Stimulated activated CD4-positive, alpha-beta T cell treated with anti-CD3 and anti-CD28 coated beads, TNF-alpha, amount 100 ng/mL, for 24 hours (primary cell): Measurements from ENCODE around the gene TRPV3.
A peak's percentile ranks its signal among the peaks of the same experiment; 100 is the strongest.

Experiments
- DNase-seq, 3 experiments: peaks; one replicate each; pipeline ENCODE4 v3.0.0-alpha.2; 2020; ENCODE audit warnings: low read depth in 3 of 3

The TRPV3 gene

DNA sequence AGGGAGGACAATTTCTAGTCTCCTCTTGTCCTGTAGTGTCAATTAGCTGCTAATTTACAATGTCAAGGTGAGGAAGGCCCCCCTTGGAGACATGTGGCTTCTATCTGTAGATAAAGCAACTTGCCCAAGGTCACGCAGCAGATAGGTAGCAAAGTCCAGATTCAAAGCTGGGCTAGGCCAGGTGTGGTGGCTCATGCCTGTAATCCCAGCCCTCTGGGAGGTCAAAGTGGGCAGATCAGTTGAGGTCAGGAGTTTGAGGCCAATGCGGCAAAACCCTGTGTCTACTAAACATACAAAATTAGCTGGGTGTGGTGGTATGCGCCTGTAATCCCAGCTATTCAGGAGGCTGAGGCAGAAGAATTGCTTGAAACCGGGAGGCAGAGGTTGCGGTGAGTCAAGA is 11.1 kb downstream of the TRPV3 start:
- no peak for DNase-seq

DNA sequence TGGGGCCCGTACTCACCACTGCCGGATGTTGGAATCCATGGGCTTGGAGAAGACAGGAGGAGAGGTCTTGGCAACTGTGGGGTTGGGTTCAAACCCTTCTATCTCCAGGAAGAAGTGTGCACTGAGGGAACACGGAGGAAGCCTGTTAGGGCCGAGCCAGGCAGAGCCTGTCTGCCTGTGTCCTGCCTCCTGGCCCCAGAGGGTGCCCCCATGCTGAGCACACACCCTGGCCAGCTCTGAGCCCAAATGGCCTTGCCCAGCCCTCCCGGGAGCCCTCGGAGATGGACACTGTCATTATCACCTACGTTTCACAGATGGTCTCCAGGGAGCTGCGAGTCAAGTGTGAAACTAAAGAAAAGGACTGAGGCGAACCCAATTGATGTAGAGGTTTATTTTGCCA is 12.5 kb downstream of the TRPV3 start:
- DNase-seq, result no peak

DNA sequence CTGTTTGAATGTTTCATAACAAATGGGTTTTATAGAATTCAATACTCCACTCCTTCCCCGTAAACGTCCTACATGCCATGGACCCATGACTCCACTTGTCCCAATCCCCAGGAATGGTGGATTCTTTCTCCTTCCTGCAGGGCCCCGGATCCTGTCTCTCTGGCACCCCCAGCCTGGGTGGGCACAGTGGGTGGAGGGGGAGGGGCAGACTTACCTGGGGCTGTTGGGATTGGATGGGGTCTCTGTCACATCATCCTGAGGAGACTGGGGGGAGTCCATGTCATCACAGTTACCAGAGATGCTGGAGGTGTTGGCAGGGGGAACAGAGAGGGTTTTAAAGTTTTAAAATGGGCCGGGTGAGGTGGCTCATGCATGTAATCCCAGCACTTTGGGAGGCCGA is 13.2 kb downstream of the TRPV3 start:
- DNase-seq, result no peak

DNA sequence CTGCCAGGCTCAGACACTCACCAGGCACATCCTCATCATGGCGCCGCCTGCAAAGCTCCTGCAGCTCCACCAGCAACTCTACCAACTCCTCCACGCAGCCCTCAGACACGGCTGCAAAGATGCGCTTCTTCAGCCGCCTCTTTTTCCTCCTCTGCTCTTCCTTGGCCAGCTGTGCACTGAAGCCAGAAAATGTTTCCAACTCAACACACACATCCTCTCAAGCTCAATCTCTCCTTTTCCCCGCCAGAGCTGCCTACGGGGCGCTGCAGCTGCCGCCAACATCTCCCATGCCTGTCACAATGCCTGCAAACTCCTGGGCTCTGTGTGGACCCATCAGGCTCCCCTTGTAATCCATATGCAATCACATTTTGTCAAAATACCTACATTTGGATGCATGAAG is 14.2 kb downstream of the TRPV3 start:
- DNase-seq, result no peak

DNA sequence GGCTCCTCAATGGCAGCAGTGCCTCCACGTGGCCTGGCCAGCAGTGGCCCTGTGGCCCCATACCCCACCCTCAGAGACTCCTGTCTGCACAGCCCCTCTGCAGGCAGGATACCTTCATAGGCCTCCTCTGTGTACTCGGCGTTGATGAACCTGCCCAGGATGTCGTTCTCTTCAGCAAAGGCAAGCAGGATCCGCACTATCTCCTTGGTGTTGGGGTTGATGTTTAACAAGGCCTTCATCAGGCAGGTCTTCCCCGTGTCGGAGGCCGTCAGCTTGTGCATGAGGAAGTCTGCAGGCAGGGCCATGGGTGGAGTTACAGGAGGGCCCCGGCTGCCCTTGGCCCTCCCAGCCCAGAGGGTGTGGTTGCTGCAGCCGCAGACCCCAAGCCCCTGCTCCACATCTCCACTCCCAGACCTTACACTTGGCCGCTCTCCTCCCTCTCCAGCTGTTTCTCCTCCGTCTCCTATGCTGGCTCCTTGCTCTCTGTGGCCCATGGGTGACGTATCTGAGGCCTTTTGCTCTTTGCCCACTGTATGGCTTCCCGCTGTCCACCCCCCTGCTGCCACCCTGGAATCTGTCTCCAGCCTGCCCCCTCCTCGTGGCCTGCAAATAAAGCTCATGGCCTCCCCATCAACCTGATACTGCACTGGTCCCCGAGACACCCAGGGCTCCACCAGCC is 15.1 kb downstream of the TRPV3 start:
- DNase-seq, result no peak

DNA sequence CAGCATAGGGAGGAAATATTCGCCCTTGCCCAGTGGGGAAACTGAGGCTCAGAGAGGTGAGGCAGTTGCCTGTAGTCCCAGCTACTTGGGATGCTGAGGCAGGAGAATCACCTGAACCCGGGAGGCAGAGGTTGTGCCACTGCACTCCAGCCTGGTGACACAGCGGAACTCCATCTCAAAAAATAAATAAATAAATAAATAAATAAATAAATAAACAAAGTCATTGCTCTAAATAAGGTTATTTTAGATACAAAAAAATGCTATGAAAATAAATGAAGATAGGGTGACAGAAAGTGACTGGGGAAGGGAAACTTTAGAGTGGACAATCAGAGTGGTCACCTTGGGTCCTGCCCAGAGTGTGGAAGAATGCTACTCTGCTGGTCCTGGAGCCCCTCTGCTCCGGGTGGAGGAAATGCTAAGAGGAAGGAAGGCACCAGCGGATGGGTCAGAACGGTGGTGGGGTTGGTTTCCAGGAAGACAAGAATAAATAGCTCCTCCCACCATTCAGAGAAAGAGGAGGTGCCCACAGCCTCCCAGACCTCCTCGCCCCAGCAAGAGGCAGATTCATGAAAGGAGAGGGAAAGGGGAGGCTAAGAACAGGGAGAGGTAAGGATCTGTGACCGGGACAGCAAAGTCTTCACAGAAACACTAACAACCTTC is 17.6 kb downstream of the TRPV3 start:
- no peak for DNase-seq

DNA sequence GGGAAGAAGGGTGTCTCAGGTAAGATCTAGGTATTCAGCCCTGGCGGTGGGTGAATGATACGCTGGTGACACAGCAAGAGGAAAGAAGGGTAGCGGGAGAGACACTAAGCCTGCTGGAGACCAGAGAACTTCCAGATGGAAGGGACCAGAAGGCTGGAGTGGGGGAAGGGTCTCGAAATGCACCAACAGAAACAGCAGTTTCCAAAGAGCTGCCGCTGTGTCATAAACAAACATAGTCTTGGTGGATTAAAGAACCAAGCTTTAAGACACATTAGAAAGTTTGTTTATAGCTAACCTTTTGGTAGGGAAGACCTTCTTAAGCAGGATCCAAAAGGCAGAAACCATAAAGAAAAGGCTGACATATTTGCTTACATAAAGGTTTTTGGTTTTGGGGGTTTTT is 20.9 kb downstream of the TRPV3 start:
- no peak for DNase-seq

DNA sequence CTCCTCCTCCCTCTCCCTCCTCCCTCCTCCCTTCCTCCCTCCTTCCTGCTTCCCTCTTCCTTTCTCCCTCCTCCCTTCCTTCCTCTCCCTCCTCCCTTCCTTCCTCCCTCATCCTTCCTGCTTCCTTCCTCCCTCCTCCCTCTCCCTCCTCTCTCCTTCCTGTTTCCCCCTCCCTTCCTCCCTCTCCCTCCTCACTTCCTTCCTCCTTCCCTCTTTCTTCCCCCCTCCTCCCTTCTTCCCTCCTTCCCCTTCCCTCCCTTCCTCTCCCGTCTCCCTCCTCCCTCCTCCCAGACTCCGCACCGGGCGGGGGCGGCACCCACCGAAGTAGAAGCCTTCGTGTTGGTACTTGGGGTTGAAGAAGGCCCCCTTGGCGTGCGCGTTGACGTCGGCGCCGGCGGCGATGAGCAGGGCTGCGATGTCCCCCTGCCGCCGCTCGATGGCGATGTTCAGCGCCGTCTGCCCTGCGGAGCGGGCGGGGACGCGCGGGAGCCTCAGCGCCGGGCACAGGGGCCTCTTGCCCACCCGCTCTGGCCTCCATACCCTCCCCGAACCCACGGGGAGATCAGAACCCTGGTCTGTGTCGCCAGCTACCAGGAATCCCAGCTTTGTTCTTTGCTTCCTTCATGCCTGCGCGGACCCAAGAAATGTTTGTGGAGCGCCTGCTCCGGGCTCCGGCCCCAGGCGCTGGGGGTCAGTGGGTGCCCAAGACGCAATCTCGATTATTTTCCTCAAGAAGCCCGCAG is 22.2 kb downstream of the TRPV3 start:
- DNase-seq, result peak; percentile 34 to 61 (median 36)

DNA sequence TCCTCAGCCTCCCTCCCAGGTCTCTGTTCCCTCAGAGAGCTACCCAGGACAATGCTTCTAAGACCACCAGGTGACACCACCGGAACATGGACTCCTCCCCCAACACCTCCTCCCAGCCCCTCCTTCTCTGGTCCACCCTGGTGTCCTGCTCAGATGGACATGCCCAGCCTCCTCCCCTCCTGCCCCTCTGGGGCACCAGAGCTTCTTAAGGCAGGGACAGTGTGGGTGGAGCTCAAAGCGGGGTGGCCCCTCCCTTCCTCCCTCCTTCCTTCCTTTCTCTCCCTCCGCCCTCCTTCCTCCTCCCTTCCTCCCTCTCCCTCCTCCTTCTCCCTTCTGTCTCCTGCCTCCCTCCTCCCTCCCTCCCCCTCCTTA is 22.7 kb downstream of the TRPV3 start:
- no peak for DNase-seq

DNA sequence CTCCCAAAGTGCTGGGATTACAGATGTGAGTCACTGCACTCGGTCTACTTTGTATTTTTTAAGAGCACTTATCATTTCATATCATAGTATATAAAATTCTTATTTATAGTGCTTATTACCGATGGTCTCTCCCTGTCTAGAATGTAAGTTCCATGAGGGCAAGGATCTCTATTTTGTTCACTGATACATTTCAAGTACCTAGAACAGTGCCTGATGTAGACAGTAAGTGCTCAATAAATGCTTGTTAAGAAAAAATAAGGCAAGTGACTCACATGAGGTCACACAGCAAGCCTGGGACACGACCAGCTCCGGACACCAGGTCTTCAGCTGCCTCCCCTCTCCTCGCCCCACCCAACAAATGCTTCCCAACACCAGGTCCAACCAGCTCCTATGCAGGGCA is 23.9 kb downstream of the TRPV3 start:
- DNase-seq, result no peak

DNA sequence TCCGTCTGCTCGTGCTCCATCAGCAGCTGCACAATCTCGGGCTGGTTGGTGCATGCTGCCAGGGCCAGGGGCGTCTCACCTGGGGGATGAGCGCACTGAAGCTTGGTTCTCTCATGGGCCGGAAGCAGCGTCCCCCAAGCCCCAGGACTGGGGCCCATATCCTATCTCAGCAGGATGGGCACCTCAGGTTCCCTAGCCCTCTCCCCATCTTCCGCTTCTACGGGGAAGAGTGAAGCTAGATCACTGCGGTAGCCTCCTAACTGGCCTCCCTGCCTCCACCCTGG is 24.8 kb downstream of the TRPV3 start:
- DNase-seq, result no peak

DNA sequence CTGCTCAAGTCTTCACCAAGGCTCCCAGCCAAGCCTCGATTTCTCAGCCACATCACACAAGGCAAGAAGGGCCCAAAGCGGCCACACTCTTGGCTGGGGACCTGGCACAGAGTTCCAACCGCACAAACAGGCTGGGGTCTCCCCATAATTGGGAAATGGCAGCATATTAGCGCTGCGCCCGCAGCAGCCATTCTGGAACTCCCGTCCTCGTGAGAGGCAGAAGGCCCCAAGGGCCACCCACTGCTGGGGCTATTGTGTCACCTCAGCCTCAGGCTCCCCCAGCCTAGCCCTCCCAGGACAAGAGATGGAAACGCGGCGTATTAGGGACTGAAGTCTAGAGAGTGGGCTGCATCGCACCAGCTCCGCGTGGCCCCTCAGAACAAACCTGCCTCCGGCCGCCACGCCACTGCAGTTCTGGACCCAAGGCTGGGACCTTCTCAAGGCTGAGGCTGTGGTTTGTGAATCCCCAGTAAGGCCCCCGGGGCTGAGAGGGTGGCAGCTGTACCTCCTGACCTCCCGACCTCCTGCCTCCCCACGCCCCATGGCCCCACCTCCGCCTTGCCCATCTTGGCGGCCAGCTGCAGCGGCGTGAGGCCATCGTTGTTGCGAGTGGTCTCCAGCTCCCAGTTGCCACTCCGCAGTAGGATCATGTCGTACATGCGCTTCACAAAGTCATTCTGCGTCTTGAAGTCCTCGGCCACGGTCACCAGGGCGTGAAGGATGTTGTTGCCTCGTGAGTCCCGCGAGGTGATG is 25.3 kb downstream of the TRPV3 start:
- no peak for DNase-seq

DNA sequence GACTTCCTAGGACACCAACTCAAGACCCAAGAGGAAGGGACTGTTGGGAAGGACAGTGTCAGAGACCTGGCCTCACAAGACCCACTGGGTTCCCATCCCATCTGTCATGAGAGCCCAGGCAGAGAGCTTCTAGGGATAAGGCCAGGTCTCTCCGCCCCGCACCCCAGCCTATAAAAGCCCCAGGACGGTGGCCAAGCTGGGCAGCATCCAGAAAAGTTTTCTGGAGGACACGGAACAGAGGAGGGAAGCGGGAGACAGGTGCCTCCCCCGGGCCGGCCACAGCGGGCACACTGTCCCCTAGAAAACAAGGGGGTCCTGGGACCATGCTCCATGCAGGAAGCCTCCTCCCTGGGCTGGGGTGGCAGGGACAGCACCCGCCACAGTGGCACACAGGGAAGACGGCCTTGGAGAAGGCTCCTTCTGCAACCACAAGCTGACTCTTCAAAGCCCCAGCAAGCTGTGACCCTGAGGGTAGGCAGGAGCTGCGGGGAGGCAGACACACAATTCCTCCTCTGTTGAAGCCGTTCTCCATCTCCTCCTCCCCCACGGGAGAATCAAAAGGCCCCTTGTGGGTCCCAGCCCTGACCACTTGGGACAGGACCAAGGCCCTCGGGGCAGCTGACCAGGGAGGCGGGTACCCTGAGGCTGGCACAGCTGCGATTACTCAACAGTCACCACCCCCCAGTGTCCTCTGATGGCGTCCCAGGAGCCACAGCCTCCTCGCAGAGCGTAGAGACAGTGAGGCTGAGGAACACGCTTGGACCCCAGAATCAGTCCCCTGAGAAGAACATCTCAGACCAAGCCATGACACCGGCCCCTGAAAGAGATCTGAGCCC is 26.1 kb downstream of the TRPV3 start:
- DNase-seq, result no peak

DNA sequence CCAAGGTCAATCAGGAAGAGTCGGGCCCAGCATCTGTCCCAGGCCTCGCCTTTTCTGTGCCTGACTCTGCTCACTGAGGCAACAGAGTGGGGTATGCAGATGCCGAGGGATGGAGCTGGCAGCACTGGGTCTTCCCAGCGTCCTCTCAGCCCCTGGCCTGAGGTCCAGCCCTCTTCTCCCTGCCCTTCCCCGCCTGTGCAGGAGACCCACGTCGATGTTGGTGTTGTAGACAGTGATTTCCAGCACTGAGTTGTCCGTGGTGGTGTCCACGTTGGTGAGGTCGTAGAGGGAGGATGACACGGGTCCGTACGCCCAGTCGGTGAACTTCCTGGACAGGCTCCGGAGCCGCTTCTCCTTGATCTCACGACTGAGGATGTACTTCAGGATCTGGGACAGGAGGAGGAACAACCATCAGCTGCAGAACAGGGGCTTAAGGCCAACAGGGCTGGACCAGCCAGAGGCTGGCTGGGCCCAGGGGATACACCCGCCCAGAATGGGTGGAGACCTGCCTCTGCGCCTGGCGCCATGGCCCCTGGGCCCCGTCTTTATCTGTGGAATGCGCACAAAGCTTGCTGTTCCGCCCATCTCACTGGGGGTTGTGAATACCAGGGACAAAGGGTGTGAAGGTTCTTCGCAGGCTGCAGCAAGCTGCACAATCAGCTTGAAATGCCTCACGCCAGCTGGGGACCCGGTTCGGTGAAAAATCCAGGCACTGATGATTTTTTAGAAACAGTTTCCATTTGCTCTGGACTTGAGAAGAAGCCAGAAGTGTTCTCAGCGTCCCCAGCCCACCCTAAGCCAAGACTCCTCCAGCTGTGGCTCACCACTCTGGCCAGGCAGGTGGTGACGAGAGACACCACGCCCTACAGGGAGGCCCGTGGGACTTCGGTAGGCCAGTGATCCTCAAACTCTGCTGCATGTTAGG is 27.5 kb downstream of the TRPV3 start:
- no peak for DNase-seq

DNA sequence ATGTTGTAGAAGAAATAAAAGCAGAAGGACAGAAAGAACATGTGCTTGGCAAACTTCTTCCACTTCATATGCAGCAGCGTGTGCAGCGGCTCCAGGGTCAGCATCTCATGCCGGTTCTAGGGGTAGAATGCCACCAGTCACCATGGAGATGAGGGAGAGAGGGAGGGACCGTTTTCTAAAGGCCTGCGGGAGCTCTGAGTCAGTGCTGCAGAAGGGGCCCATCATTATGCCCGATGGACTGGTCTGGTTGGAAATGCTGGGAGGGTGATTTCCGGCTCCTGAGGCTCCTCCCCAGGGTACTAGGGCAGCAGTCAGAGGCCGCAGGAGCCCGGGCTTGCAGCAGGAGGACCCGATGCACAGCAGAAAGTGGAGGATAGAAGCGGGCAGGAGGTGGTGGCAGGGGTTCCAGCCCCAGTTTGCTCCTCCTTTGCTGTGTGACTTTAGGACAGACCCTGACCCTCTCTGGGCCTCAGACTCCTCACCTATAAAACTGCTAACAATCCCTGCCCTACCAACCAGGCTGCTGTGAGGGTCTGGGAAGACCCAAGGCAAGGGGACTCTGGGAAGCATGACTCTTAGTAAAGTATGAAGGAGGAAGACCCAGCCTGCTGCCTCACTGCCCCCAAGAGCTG is 28.6 kb downstream of the TRPV3 start:
- DNase-seq, result no peak

DNA sequence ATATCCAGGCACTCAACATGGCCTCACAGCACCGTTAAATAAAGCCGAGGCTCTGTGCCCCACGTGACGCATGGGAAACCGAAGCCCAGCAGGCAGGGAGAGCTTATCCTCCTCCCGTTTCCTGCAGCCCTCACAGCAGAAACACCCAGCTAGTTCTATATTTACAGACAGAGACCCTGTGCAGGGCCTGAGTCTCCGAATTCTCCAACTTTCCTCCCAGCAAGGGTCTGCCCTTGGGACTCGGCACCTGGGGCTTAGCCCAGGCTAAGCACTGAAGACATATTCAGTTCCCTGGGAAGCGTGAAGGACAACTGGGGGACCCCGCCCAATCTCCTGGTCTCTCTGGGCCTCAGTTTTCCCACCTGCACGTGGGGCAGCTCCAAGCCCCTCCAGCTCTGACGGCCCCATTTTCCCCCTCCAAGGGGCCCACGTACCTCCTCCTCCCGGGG is 29.2 kb downstream of the TRPV3 start:
- DNase-seq, result no peak

DNA sequence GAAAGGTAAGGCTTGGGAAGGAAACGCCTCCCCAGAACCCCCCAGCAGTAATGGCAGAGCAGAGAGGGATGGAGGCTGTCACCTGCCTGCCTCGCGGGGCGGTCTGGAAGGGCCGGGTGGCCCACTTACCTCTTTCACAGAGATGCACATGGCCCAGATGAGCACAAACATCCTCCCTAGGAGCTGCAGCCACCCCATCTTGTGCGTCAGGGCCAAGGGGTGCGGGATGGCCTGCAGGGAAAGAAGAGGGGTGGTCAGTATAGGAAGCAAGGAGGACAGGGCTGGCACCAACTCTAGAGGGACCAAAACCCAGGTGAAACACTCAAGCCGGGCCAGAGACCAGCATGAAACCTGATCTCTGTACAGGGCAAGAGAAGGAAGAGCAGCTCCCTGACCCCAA is 29.7 kb downstream of the TRPV3 start:
- no peak for DNase-seq

DNA sequence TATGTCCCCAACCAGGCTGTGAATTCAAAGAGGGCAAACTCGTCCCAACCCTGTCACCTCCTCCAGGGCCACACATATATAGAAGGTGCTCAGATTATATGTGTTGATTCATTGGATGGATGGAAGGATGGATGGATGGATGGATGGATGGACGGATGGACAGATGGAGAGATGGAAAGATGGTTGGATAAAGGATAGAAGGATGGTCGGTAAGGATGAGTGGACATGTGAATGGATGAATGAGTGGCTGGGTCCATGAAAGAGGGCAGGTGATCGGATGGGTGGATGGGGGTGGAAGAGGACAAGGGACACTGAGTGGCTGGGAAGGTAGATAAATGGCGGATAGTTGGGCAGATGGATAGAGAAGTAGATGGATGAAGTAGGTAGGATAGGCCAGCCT is 30.1 kb downstream of the TRPV3 start:
- DNase-seq, result no peak

DNA sequence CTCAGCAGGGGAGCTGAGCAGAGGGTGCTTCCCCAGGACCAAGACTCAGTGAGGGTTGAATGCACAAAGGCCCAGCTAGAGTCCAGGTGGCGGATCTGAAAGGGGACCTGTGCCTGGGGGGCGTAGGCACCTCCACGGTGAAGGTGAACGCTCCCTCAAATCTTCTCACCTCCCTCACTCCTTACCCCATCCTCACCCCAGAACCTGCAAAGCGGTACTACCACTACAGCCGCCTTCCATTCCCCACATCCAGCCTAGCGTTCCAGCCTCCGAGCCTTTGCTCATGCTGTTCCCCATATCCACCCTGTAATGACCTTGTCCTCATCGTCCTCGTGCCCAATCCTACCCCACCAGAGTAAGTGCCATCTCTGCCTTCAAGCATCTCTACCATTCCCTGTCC is 30.6 kb downstream of the TRPV3 start:
- DNase-seq, result no peak

DNA sequence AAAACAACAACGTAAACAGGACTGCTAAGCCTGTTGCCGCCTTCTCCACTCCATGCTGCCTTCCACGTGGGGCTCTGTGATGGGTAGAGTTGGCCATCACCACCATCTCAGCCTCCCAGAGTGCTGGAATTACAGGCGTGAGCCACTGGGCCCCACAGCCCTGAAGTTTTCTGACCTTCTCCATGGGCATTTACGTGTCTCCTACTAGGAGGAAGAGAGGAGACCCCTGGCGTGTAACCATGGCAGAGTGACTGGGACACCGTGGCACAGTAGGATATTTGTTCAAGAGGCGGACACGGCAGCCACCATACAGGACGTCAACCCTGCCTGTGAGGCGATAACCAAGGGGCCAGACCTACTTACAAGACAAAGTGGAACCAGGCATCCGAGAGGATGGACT is 31.1 kb downstream of the TRPV3 start:
- no peak for DNase-seq
